Activated T-cell treated with anti-CD3 and anti-CD28 coated beads, Interleukin-2, amount 50 U/mL, for 72 hours (primary cell): Measurements from ENCODE around the gene B3GAT1. TPM values are rescaled to one million over a fixed set of nuclear protein-coding genes. Genes with fewer than 3 reads are reported as not detected.

Experiments
- ATAC-seq, 2 donors: fragments of 150-1000 bp; cut with Tn5 transposase; replicated peaks in 1 of 2; 2 replicates each; pipeline ENCODE4 v1.10.0; 2021; ENCODE audit warnings: moderate library complexity in 2 of 2, mild to moderate bottlenecking in 1 of 2
- DNase-seq, 2 donors: peaks; one replicate each; pipeline ENCODE4 v3.0.0; 2021 to 2022; ENCODE audit warnings: mixed read lengths in 1 of 2
- H3K27ac Mint-ChIP-seq: one replicate; pipeline ENCODE4 v1.8.0; 2022; ENCODE audit warnings: mild to moderate bottlenecking, moderate library complexity, mixed read lengths
- H3K27me3 Mint-ChIP-seq: one replicate; pipeline ENCODE4 v1.8.0; 2022; ENCODE audit warnings: low read depth, mixed read lengths
- H3K36me3 Mint-ChIP-seq, 2 donors: one replicate each; pipeline ENCODE4 v1.8.0; 2022; ENCODE audit warnings: mixed read lengths in 2 of 2, mild to moderate bottlenecking in 1 of 2; ENCODE audit not compliant: insufficient read depth in 2 of 2
- H3K4me1 Mint-ChIP-seq: one replicate; pipeline ENCODE4 v1.8.0; 2022; ENCODE audit warnings: low read depth, mixed read lengths
- H3K4me3 Mint-ChIP-seq, 2 donors: one replicate each; pipeline ENCODE4 v1.8.0; 2022; ENCODE audit warnings: mild to moderate bottlenecking in 2 of 2, mixed read lengths in 2 of 2, moderate library complexity in 2 of 2
- H3K9me3 Mint-ChIP-seq, 2 donors: one replicate each; pipeline ENCODE4 v1.8.0; 2022; ENCODE audit warnings: mixed read lengths in 2 of 2
- total RNA-seq, 2 donors: library from RNA; stranded (reverse); gene quantifications; one replicate each; pipeline ENCODE4 v1.2.3, GENCODE V29; 2022

The B3GAT1 gene
- total RNA-seq, 2 donors from 2014 or later = 0.05 to 0.42 TPM

DNA sequence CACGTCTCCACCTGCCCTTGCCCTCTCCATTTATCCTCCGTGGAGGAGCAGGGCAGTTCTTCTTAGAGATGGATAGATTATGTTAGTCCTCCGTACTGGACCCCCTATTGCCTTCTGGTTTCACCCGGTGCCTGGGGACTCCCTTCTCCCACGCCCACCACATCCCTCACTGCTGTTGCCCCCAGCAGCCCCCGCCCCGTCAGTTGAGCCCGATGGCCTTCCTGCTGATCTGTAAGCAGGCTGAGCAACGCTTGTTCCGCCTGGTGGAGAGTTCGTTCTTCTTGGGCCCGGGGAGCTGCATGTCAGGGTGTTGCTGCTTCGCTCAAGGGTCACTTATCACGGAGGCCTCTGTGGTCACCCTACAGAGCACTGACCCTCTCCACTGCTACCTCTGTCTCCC lies 34.2 kb downstream of the B3GAT1 start:
- H3K4me1 Mint-ChIP-seq = no peaks in the 10 kb centered on the region
- no peaks in the 10 kb centered on the region for H3K27me3 Mint-ChIP-seq
- ATAC-seq (no peak), DNase-seq (no peak)
- no peaks in the 10 kb centered on the region for H3K9me3 Mint-ChIP-seq
- no peak overlapping the region for H3K4me3 Mint-ChIP-seq
- no peak overlapping the region for H3K27ac Mint-ChIP-seq
- no peaks in the 10 kb centered on the region for H3K36me3 Mint-ChIP-seq

DNA sequence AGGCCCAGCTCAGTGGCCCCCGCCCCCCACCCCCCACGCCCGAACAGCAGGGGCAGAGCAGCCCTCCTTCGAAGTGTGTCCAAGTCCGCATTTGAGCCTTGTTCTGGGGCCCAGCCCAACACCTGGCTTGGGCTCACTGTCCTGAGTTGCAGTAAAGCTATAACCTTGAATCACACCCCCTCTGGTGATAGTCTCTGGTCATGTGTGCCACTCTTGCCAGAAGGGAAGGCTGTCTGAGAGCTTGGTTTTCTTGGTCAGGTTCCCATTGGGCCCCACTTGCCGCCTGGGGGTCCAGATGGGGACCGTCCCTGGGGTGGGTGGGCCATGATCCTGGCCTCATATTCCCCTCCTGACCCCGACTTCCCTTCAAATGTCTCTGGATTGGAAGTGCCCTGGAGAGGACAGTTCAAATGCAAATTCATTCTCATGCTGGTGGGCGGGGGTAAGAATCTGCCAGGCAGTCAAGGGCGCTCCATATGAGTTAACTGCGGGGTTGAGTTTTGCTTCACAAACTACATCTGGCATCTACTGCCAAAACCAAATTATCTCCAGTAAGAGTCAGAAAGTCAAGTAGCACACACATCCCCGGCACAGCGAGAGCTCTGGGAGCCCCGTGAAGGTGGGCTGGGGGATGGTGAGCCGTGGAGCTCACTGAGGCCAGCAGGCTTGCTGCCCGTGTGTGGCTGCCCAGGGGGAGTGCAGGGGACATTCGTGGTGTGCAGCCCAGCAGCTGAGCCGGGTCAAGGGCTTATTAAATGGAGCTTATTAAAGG lies 35.7 kb downstream of the B3GAT1 start:
- H3K4me3 Mint-ChIP-seq = no peak overlapping the region
- no peaks in the 10 kb centered on the region for H3K27me3 Mint-ChIP-seq
- H3K9me3 Mint-ChIP-seq = no peaks in the 10 kb centered on the region
- no peak for ATAC-seq
- H3K4me1 Mint-ChIP-seq = no peaks in the 10 kb centered on the region
- H3K27ac Mint-ChIP-seq = no peak overlapping the region
- no peak for DNase-seq
- H3K36me3 Mint-ChIP-seq = no peaks in the 10 kb centered on the region

DNA sequence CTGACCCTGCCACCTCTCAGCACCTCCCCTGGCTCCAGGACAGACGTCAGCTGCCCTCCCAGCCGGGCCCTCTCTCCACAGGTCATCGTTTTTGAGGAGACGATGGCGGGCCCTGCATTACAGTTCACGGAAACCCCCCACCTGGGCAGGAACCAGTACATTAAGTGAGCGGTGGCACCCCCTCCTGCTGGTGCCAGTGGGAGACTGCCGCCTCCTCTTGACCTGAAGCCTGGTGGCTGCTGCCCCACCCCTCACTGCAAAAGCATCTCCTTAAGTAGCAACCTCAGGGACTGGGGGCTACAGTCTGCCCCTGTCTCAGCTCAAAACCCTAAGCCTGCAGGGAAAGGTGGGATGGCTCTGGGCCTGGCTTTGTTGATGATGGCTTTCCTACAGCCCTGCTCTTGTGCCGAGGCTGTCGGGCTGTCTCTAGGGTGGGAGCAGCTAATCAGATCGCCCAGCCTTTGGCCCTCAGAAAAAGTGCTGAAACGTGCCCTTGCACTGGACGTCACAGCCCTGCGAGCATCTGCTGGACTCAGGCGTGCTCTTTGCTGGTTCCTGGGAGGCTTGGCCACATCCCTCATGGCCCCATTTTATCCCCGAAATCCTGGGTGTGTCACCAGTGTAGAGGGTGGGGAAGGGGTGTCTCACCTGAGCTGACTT lies 37.0 kb downstream of the B3GAT1 start:
- no peak for DNase-seq
- no peaks in the 10 kb centered on the region for H3K36me3 Mint-ChIP-seq

DNA sequence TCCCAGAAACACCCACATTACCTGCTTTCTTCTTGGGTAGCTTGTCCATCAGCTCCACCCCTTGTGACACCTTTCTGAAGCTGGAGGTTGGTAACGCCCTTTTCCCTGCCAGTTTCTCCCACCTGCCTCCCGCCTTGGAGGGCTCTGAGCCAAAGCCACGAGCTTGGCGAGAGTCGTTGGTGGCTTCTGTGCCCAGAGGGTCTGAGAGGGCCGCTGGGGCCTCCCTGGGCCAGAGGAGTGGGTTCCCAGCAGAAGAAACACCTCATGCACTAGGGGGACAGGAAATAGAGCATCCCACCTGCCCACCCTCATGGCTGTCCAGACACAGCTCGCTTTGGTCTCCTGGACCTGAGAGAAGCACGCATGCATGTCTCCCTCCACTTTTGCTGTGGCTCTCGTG lies 37.9 kb downstream of the B3GAT1 start:
- Mint-ChIP-seq H3K4me3 (no peak overlapping the region), H3K27me3 (no peaks in the 10 kb centered on the region), H3K27ac (no peak overlapping the region), H3K4me1 (no peaks in the 10 kb centered on the region), H3K9me3 (no peaks in the 10 kb centered on the region), H3K36me3 (no peaks in the 10 kb centered on the region)
- no peak for ATAC-seq
- no peak for DNase-seq

More for the DNA sequence above, 37.0 kb downstream of the B3GAT1 start:
- Mint-ChIP-seq H3K9me3 (no peaks in the 10 kb centered on the region), H3K4me1 (no peaks in the 10 kb centered on the region), H3K27me3 (no peaks in the 10 kb centered on the region), H3K27ac (no peak overlapping the region), H3K4me3 (no peak overlapping the region)
- ATAC-seq = no peak

DNA sequence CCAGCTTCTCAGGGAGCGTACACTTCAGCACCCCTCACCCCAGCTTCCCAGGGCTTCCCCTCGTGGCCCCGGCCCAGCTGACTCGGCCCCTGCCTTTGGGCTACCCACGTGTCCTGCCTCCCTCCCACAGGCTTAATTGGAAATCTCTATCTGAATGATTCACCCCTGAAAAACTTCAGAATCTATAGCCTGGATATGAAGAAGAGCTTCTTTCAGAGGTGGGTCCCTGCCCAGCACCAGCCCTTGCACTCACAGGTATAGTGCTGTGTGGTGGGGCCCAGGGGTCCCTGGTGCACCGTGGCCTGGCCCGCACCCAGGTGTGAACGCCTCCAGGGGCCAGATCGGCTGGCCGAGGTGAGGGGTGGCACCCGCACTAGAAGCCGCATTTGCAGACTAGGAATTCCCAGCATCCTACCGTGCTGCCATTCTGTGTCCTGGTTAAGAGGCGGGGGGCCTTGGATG lies 38.4 kb downstream of the B3GAT1 start:
- H3K27ac Mint-ChIP-seq = no peak overlapping the region
- H3K4me3 Mint-ChIP-seq = no peak overlapping the region
- ATAC-seq (no peak), DNase-seq (no peak)
- H3K9me3 Mint-ChIP-seq = no peaks in the 10 kb centered on the region
- no peaks in the 10 kb centered on the region for H3K36me3 Mint-ChIP-seq
- no peaks in the 10 kb centered on the region for H3K4me1 Mint-ChIP-seq
- H3K27me3 Mint-ChIP-seq = no peaks in the 10 kb centered on the region

DNA sequence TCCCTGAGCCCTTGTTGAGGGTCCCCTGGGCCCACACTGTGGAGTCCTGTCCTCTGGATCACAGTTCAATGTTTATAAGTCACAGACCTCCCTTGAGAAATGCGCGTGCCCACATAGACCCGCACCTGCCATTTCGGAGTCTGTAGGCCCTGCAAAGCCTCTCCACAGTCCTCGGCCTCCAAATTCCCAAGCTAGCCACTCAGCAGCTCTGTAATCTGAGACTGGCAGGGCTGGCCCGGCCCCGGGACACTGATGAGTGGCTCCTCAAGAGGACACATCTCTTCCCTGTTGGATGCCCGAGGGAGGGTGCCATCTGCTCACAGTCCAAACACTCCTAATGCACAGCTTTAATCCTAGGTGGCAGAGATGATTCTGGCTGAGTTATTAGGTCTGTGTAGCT lies 39.1 kb downstream of the B3GAT1 start:
- Mint-ChIP-seq H3K27ac (no peak overlapping the region), H3K27me3 (no peaks in the 10 kb centered on the region), H3K36me3 (no peaks in the 10 kb centered on the region), H3K9me3 (no peaks in the 10 kb centered on the region), H3K4me1 (no peaks in the 10 kb centered on the region), H3K4me3 (no peak overlapping the region)
- DNase-seq (no peak), ATAC-seq (no peak)

DNA sequence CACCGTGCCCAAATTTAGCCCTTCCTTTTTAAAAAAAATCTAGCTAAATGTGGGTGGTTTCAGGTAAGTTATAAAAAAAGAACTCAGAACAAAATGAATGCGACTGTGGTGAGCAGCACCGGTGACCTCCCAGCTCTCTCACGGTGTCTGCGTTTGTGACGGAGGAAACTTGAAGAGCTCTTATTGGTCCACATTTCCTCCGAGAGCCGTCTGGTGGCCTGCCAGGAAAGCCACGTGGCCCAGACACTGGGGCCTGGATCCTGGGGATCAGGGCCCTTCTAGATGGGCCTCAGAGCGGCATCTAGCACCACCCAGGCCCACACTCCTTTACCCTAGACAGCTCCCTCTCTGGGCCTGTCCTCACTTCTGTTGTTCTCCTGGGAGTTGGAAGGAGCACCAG lies 39.5 kb downstream of the B3GAT1 start:
- Mint-ChIP-seq H3K27me3 (no peaks in the 10 kb centered on the region), H3K4me1 (no peaks in the 10 kb centered on the region), H3K4me3 (no peak overlapping the region), H3K27ac (no peak overlapping the region), H3K36me3 (no peaks in the 10 kb centered on the region), H3K9me3 (no peaks in the 10 kb centered on the region)
- no peak for ATAC-seq
- DNase-seq = no peak

DNA sequence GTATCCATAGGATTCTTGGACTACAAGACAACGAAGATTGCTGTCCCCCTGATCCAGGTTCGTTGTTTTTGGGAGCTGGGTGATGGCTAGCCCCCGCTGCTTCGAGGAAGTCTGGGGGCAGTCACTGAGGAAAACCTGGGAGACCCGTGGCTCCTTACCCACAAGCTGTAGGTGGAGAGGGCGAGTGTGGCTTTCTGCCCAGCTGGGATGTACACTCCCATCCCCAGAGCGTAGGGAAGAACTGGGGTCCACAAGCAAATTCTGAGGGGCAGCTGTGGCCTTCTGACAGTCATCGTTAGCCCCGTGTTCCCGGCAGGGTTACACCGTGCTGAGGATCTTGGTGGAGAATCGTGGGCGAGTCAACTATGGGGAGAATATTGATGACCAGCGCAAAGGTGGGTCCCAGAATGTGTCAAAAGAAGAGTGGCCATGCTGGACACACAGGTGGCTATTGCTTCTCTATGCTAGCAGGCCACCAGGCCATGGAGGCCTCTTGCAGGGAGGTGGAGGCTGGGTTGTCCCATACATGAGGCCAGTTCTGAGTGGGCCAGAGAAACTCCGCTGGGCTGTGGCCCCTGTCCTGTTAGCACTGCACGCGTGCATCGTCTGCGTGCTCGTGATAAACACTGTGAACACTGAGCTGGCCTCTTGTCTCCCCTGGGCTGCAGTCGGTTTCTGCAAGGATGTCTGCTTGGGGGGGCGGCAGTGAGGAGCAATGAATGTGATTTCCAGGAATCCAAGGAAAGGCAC lies 40.4 kb downstream of the B3GAT1 start:
- ATAC-seq = no peak
- Mint-ChIP-seq H3K27ac (no peak overlapping the region), H3K9me3 (no peaks in the 10 kb centered on the region), H3K4me3 (no peak overlapping the region), H3K4me1 (no peaks in the 10 kb centered on the region), H3K27me3 (no peaks in the 10 kb centered on the region), H3K36me3 (no peaks in the 10 kb centered on the region)
- DNase-seq = no peak

DNA sequence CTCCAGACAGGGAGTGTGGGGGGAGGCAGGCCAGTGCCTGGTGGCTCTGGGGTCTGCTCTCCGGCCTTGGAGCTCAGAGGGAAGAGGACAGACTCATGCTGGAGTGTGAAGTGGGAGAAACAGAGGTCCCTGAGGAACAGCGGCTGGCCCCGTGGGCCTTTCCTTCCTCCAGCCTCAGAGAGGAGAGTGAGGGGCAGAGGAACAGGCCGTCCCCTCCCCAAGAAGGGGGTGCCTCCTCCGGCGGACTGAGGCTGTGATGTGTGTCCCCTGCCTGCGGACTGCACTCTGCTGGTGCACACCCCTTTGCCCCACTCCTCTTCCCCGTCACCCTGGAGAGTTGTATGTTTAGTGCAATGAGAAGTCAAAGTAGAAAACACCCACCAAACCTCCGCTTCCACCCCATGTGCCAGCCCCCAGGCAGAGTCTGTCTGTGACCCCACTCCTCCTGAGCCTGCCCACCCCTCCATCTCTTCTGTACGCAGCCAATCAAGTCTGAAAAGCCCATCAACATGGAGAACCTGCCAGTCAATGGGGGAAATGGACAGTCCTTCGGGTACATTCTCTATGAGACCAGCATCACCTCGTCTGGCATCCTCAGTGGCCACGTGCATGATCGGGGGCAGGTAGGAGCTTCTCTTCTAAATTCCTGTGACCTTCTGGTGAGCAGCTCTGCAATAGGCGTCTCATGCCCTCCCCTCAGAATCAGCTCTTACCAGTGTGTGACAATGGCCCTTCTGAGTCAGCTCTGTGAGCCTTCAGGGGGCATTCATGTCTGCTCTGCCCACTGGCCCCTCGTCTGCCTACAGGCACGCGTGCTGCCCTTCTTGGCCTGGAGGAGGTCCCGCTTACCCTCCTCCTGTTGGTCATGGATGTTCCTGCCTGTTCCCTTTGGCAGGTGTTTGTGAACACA lies 41.3 kb downstream of the B3GAT1 start:
- Mint-ChIP-seq H3K4me1 (no peaks in the 10 kb centered on the region), H3K27ac (no peak overlapping the region), H3K27me3 (no peaks in the 10 kb centered on the region), H3K4me3 (no peak overlapping the region), H3K36me3 (no peaks in the 10 kb centered on the region), H3K9me3 (no peaks in the 10 kb centered on the region)
- no peak for ATAC-seq
- no peak for DNase-seq

DNA sequence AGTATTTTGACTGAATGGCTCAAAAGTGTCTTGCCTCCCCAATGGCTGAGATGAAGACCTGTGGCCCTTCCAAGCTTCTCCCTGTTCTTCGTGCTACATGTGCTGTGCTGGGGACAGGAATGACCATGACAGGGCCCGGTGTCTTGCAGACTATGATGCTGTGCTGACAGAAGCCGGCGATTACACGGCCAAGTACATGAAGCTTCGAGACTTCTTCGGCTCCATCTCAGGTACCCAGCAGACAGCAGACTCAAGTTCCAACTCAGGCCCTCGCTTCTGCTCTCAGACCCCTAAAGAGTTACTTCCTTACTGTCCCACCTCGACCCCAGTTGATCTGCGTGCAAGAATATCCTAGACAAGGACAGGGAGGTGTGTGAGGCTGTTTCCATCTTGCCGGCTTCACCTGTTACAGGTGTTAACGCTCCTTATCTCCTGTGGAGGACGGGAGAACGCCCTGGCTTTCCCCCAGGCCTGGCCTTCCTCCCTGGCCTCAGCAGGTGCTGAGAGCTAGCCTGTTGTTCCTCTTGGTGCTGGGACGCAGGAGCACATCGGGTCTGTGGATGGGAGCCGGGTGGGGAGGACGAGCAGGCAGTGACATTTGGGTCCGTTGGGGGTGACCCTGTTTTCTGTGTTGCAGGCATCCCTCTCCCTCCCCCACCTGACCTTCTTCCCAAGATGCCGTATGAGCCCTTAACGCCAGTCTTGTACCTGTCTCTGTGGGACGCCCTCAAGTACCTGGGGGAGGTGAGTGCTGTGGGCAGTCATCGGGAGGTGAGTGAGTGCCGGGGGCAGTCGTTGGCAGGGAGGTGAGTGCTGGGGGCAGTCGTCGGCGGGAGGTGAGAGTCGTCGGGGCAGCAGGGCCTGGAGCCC lies 42.2 kb downstream of the B3GAT1 start:
- H3K4me3 Mint-ChIP-seq = no peak overlapping the region
- H3K36me3 Mint-ChIP-seq = no peaks in the 10 kb centered on the region
- no peak for ATAC-seq
- H3K9me3 Mint-ChIP-seq = no peaks in the 10 kb centered on the region
- H3K27me3 Mint-ChIP-seq = no peaks in the 10 kb centered on the region
- DNase-seq = no peak
- H3K4me1 Mint-ChIP-seq = no peaks in the 10 kb centered on the region
- no peak overlapping the region for H3K27ac Mint-ChIP-seq

DNA sequence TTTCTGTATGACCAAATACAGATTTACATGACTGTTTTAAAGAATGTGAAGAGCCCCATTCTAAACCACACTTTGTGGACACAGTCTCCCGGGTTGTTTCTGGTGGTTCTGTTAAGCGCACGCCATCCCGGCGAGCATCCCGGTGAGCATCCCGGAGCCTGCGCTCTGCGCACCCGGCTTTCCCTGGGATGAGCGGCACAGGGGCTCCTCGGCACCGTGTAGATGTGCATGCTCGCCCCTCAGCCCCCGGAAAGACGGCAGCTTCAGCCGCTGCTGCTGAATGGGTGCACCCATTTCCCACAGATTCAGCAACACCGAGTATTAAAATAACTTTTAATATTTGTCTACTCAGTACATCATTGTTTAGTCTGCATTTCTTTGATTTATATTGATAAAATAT lies 44.3 kb downstream of the B3GAT1 start:
- H3K4me3 Mint-ChIP-seq = no peak overlapping the region
- ATAC-seq (no peak), DNase-seq (no peak)
- no peaks in the 10 kb centered on the region for H3K4me1 Mint-ChIP-seq
- H3K36me3 Mint-ChIP-seq = no peaks in the 10 kb centered on the region
- no peaks in the 10 kb centered on the region for H3K9me3 Mint-ChIP-seq
- H3K27me3 Mint-ChIP-seq = no peaks in the 10 kb centered on the region
- H3K27ac Mint-ChIP-seq = no peak overlapping the region

DNA sequence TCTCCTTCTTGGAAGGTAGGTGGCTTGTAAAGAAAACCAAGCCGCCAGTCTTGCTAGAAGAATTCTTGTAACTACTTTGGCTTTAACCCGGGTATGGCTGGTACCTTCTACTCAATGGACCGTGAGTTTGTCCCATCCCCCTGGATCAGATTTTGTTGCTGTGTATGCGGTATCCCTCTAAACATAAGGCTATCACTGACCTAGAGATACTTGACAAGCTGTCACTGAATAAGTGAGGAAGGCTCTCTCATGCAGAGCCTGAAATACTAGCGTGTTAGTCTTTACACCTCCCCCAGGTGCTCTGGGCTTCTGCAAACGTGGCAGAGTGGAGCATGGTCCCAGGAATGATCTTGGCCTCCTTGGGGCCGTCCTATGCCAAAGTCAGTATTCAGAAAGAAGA lies 45.8 kb downstream of the B3GAT1 start:
- Mint-ChIP-seq H3K27ac (no peak overlapping the region), H3K27me3 (no peaks in the 10 kb centered on the region), H3K4me3 (no peak overlapping the region), H3K36me3 (no peaks in the 10 kb centered on the region), H3K4me1 (peaks cover 5% of the 10 kb centered on the region), H3K9me3 (no peaks in the 10 kb centered on the region)
- DNase-seq (no peak), ATAC-seq (no peak)
